HCT116 (cell line): ENCODE results near the gene CERT1.

Experiments used
- POLR2A ChIP-seq: IDR thresholded peaks from 2 replicates; pipeline ENCODE4 v1.7.0; 2011; ENCODE audit warnings: borderline replicate concordance; ENCODE audit not compliant: insufficient read depth, insufficient read length; ENCODE audit errors: extremely low read depth
- POLR2AphosphoS5 ChIP-seq: IDR thresholded peaks from 2 replicates; pipeline ENCODE4 v1.6.1; 2011; ENCODE audit warnings: mild to moderate bottlenecking, low read depth, low read length, moderate library complexity
- TF ChIP-seq, protein P1 (sequence below), 3 experiments: fragments of 200-600 bp in 1 of 3; sonication (generic) in 1 of 3; IDR thresholded peaks in 2 of 3; conservative IDR thresholded peaks in 1 of 3; 2 replicates each; pipeline ENCODE4 v1.5.1; 2012 to 2017; ENCODE audit warnings: low read depth in 2 of 3, low read length in 2 of 3, antibody characterized with exemption in 1 of 3, borderline replicate concordance in 1 of 3, control low read depth in 1 of 3, mild to moderate bottlenecking in 1 of 3, mixed read lengths in 1 of 3, mixed run types in 1 of 3, moderate library complexity in 1 of 3; ENCODE audit not compliant: insufficient read depth in 1 of 3

DNA sequence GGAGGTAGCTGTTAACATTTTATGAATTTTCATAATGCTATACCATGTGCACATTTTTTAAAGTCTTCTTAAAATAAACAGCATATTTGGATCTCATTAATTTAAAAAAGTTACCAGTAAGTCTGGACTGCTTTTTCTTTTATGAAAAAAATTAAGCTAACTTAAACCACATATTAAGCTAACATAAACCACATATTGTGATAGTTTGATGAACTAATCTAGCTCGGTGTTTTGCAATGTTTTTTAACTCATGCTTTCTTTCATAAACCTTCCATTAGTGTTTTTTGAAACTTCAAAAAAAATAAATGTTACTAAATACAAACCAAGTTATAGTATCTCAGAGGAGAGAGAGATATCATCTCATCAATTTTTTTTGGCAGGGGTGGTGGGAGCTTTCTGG is 26.8 kb upstream of the CERT1 start:
- TF ChIP-seq, protein P1, sequence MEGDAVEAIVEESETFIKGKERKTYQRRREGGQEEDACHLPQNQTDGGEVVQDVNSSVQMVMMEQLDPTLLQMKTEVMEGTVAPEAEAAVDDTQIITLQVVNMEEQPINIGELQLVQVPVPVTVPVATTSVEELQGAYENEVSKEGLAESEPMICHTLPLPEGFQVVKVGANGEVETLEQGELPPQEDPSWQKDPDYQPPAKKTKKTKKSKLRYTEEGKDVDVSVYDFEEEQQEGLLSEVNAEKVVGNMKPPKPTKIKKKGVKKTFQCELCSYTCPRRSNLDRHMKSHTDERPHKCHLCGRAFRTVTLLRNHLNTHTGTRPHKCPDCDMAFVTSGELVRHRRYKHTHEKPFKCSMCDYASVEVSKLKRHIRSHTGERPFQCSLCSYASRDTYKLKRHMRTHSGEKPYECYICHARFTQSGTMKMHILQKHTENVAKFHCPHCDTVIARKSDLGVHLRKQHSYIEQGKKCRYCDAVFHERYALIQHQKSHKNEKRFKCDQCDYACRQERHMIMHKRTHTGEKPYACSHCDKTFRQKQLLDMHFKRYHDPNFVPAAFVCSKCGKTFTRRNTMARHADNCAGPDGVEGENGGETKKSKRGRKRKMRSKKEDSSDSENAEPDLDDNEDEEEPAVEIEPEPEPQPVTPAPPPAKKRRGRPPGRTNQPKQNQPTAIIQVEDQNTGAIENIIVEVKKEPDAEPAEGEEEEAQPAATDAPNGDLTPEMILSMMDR (IDR thresholded peaks at IDR 0.05 in 2 of 3, conservative IDR thresholded peaks at IDR 0.05 in 1 of 3; ENCODE audit: borderline replicate concordance in 1 of 3, insufficient read depth in 1 of 3, low read depth in 2 of 3, low read length in 2 of 3), result no peak
- TF ChIP-seq POLR2A, result no peak
- TF ChIP-seq POLR2AphosphoS5, result no peak
